ENCODE measurements around the gene BMAL1.

- TF ChIP-seq CTCF (IDR thresholded peaks at IDR 0.05; ENCODE audit: borderline replicate concordance, extremely low read depth, low read length, poor library complexity, severe bottlenecking) = no peak
- no peak for TF ChIP-seq EZH2 (IDR thresholded peaks at IDR 0.05; ENCODE audit: borderline replicate concordance, low read depth, low read length, severe bottlenecking)
Measured at GRCh38 chr11:13348305-13348704, 70.7 kb downstream of the BMAL1 start.

Measured in DND-41 (cell line).